ENCODE data around the gene POU6F2. TPM values are rescaled to one million over a fixed set of nuclear protein-coding genes. Genes with fewer than 3 reads are reported as not detected.
A peak's percentile ranks its signal among the peaks of the same experiment; 100 is the strongest.

The POU6F2 gene
- total and polyA plus RNA-seq, 9 of the 15 experiments (the other 6 are each of a cell fraction or from before 2014, with no cell fraction given) = 0.29 to 1.5 (median 0.96) TPM

DNA sequence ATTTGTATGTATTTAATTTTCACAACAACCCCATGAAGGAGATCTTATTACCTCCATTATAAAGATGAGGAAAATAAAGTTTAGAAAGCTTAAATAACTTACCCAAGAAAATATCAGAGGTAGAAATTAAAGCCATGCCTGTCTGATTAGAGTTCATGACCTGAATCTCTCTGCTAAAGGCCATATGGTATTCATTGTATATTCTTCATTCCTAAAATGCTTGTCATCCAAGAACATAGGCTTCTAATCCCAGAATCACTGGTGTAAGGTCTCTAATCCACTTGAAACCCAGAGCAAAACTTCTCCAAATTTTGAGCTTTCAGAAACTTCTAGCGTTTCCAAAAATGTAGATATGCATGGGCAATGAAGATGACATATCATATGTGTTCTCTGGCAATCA is 516.2 kb downstream of the POU6F2 start (continued):
- TF ChIP-seq, protein P1, sequence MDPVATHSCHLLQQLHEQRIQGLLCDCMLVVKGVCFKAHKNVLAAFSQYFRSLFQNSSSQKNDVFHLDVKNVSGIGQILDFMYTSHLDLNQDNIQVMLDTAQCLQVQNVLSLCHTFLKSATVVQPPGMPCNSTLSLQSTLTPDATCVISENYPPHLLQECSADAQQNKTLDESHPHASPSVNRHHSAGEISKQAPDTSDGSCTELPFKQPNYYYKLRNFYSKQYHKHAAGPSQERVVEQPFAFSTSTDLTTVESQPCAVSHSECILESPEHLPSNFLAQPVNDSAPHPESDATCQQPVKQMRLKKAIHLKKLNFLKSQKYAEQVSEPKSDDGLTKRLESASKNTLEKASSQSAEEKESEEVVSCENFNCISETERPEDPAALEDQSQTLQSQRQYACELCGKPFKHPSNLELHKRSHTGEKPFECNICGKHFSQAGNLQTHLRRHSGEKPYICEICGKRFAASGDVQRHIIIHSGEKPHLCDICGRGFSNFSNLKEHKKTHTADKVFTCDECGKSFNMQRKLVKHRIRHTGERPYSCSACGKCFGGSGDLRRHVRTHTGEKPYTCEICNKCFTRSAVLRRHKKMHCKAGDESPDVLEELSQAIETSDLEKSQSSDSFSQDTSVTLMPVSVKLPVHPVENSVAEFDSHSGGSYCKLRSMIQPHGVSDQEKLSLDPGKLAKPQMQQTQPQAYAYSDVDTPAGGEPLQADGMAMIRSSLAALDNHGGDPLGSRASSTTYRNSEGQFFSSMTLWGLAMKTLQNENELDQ (CRISPR knock-in tag; IDR thresholded peaks at IDR 0.05; ENCODE audit: borderline replicate concordance) = no peak

DNA sequence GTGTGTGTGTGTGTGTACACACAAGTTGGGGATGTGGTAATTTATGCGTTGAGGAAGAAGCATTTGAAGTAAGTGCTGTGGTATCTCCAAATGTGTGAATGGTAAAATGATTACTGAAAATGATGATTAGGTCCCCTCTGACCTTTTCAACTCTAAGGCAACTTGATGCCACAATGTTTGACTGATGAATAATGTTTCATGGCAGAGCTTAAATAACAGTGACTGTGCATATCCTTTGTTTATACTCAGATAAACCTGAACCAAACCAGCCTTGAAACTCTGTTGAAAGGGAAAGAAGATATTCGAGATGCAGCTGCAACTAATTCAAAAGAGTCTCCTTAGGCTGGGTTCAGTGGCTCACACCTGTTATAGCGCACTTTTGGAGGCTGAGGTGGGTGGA is 523.6 kb downstream of the POU6F2 start:
- ATAC-seq (no peak), FAIRE-seq (no peak), DNase-seq (ENCODE audit: extremely low read depth in 1 of 4, low spot score in 3 of 4) (no peak)
- ChIA-PET POLR2A (interaction anchor here (1.1 kb wide), 1 partner anchor 12 kb away, joined by 3 read pairs; no protein-coding TSS in a partner anchor), CTCF (ENCODE audit: low intra/inter-chr PET ratio) (no interaction called here)
- no TSS peak for BruUV-seq (replicated peaks)
- Histone ChIP-seq H4K20me1 (replicated peaks; ENCODE audit: control insufficient read depth, insufficient read depth, low read length) (no peaks in the 10 kb centered on the region; the same call in 1 of the 2 replicates), H3K27ac (ENCODE audit: extremely low read depth, low read depth, low read length) (no peak overlapping the region), H3K9me3 (replicated peaks; ENCODE audit: control insufficient read depth, insufficient read depth, low read depth, low read length) (no peaks in the 10 kb centered on the region), H3K4me3 (no peak overlapping the region), H3K79me2 (ENCODE audit: control insufficient read depth, insufficient read depth, low read length) (no peaks in the 10 kb centered on the region), H2AFZ (ENCODE audit: low read depth, low read length) (no peak overlapping the region), H3K4me1 (replicated peaks in 1 of 2; ENCODE audit: control insufficient read depth in 2 of 2, insufficient read depth in 2 of 2, low read length in 2 of 2) (no peaks in the 10 kb centered on the region), H3K27me3 (ENCODE audit: control insufficient read depth in 2 of 2, insufficient read depth in 2 of 2, low read length in 2 of 2) (peaks cover 15 to 23% of the 10 kb centered on the region in 2 experiments), H3K4me2 (ENCODE audit: insufficient read depth, low read length) (no peak overlapping the region), H3K9me1 (ENCODE audit: control insufficient read depth, insufficient read depth, low read length) (no peaks in the 10 kb centered on the region), H3K36me3 (ENCODE audit: control insufficient read depth, insufficient read depth, low read length) (no peaks in the 10 kb centered on the region), H3K9ac (ENCODE audit: insufficient read depth in 1 of 2, low read depth in 2 of 2, low read length in 2 of 2) (no peak overlapping the region)
- in situ Hi-C loops (cut with MboI) (loop anchor here (25.0 kb wide), 1 partner anchor 1089 kb away; no protein-coding TSS in a partner anchor), intact Hi-C loops (cut with micrococcal nuclease) (no loop called here)
- 0% methylated on average over 3 of the region's 3 CpGs for WGBS (ENCODE audit: insufficient coverage, low coverage, missing lambda C conversion rate)
- TF ChIP-seq MED1 (CRISPR knock-in tag; IDR thresholded peaks at IDR 0.05; ENCODE audit: borderline replicate concordance) (no peak), NR2C1 (IDR thresholded peaks at IDR 0.05) (no peak), NR2C1 (tag; IDR thresholded peaks at IDR 0.05) (no peak), ZBTB12 (CRISPR knock-in tag; IDR thresholded peaks at IDR 0.05) (no peak), KAT7 (CRISPR knock-in tag; IDR thresholded peaks at IDR 0.05; ENCODE audit: borderline replicate concordance) (no peak), POLR2AphosphoS5 (IDR thresholded peaks at IDR 0.05; ENCODE audit: control insufficient read depth, insufficient read depth, low read depth, low read length) (no peak), MAFK (IDR thresholded peaks at IDR 0.05; ENCODE audit: low read length) (no peak), ZNF23 (CRISPR knock-in tag; IDR thresholded peaks at IDR 0.05) (no peak), SETDB1 (IDR thresholded peaks at IDR 0.05; ENCODE audit: low read length) (no peak), ZBTB7A (IDR thresholded peaks at IDR 0.05; ENCODE audit: borderline replicate concordance, control insufficient read depth, low read depth, low read length) (no peak)
- TF ChIP-seq, protein P2, sequence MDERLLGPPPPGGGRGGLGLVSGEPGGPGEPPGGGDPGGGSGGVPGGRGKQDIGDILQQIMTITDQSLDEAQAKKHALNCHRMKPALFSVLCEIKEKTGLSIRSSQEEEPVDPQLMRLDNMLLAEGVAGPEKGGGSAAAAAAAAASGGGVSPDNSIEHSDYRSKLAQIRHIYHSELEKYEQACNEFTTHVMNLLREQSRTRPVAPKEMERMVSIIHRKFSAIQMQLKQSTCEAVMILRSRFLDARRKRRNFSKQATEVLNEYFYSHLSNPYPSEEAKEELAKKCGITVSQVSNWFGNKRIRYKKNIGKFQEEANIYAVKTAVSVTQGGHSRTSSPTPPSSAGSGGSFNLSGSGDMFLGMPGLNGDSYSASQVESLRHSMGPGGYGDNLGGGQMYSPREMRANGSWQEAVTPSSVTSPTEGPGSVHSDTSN (CRISPR knock-in tag; IDR thresholded peaks at IDR 0.05; ENCODE audit: low read depth) = no peak
- TF ChIP-seq, protein P2 (tag; conservative IDR thresholded peaks at IDR 0.05; ENCODE audit: low read depth) = peak; percentile 65
